ENCODE measurements around the gene HERC3. TPM values are rescaled to one million over a fixed set of nuclear protein-coding genes. Genes with fewer than 3 reads are reported as not detected.
A peak's percentile ranks its signal among the peaks of the same experiment; 100 is the strongest.

Gene HERC3
- total RNA-seq, 1 experiment from 2014 or later = 10.5 TPM

DNA sequence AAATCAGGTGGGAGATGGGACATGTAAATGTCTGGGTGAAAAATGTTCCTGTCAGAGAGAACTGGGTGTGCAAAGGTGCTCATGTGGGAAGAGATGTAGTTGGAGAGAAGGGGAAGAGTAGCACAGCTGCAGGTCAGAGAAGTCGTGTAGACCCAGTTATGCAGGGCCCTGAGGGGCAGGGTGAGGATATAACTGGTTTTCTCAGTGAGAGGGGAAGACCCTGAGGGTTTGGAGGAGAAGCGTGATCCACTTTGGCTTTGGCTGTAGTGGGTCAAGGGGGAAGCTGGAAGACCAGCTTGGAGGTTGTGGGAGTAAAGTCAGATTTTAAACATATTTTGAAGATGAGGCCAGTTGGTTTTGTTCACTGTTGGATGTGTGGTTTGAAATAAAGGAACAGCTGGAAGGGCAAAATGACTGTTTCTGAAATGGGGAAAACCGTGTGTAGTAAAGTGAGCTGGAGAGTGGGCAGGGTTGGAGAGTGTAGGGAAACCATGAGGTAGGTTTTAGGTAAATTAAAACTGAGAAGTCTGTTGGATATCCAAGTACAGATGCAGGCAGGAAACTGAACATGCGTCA lies 61.2 kb downstream of the HERC3 start:
- DNase-seq = no peak
- Mint-ChIP-seq H3K27me3 (ENCODE audit: insufficient read depth, unreplicated experiment) (no peaks in the 10 kb centered on the region), H3K4me1 (ENCODE audit: low read depth, unreplicated experiment) (peaks cover 12% of the 10 kb centered on the region), H3K4me3 (ENCODE audit: unreplicated experiment) (no peak overlapping the region), H3K27ac (ENCODE audit: unreplicated experiment) (peak overlapping the region; percentile 6), H3K36me3 (ENCODE audit: insufficient read depth, unreplicated experiment) (no peaks in the 10 kb centered on the region), H3K9me3 (ENCODE audit: unreplicated experiment) (no peaks in the 10 kb centered on the region)
- Histone ChIP-seq H3K9me3 (no peaks in the 10 kb centered on the region), H3K4me1 (no peaks in the 10 kb centered on the region), H3K36me3 (ENCODE audit: control insufficient read depth, insufficient read depth, low read length) (no peaks in the 10 kb centered on the region; the same call in 1 of the 2 replicates), H3K4me3 (ENCODE audit: low read depth, low read length) (no peak overlapping the region), H3K27me3 (replicated peaks; ENCODE audit: control insufficient read depth, insufficient read depth, low read length) (no peaks in the 10 kb centered on the region)
- intact Hi-C loops (cut with micrococcal nuclease; ENCODE audit: unreplicated experiment) = no loop called here
- POLR2A ChIA-PET = no interaction called here
- CTCF ChIA-PET = interaction anchor here (1.5 kb wide), 1 partner anchor 114 kb away, joined by 5 read pairs; no protein-coding TSS in a partner anchor
- BruUV-seq (replicated peaks) = no TSS peak
- TF ChIP-seq, protein P1, sequence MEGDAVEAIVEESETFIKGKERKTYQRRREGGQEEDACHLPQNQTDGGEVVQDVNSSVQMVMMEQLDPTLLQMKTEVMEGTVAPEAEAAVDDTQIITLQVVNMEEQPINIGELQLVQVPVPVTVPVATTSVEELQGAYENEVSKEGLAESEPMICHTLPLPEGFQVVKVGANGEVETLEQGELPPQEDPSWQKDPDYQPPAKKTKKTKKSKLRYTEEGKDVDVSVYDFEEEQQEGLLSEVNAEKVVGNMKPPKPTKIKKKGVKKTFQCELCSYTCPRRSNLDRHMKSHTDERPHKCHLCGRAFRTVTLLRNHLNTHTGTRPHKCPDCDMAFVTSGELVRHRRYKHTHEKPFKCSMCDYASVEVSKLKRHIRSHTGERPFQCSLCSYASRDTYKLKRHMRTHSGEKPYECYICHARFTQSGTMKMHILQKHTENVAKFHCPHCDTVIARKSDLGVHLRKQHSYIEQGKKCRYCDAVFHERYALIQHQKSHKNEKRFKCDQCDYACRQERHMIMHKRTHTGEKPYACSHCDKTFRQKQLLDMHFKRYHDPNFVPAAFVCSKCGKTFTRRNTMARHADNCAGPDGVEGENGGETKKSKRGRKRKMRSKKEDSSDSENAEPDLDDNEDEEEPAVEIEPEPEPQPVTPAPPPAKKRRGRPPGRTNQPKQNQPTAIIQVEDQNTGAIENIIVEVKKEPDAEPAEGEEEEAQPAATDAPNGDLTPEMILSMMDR (IDR thresholded peaks at IDR 0.05; ENCODE audit: insufficient read depth in 1 of 2, low read depth in 1 of 2, low read length in 1 of 2, severe bottlenecking in 1 of 2, unreplicated experiment in 1 of 2) = no peak

DNA sequence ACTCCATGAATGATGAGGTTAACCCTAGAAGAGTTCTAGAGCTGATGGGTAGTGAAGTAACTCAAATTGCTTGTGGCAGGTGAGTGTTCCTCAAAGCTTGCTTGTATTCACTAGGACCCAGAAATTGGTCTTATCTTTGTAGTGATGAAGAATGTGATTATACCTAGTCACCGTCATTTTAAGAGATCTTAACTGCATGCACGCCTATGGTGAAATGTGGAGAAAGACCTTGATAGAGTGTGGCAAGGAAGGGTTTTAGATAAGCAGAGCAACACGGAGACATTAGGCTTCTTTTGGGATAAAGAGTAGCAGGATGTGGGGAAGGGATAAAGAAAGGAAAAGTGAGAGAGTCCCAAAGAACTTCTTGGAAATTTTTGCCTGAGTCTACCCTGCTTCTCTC lies 62.9 kb downstream of the HERC3 start:
- DNase-seq = no peak
- H3K4me1 ChIP-seq = peaks cover 13% of the 10 kb centered on the region
- no peak overlapping the region for H3K27ac Mint-ChIP-seq (ENCODE audit: unreplicated experiment)
- H3K27me3 ChIP-seq (replicated peaks; ENCODE audit: control insufficient read depth, insufficient read depth, low read length) = no peaks in the 10 kb centered on the region
- intact Hi-C loops (cut with micrococcal nuclease; ENCODE audit: unreplicated experiment) = no loop called here
- H3K9me3 Mint-ChIP-seq (ENCODE audit: unreplicated experiment) = no peaks in the 10 kb centered on the region
- no peak overlapping the region for H3K4me3 Mint-ChIP-seq (ENCODE audit: unreplicated experiment)
- H3K9me3 ChIP-seq = no peaks in the 10 kb centered on the region
- peaks cover 20% of the 10 kb centered on the region for H3K4me1 Mint-ChIP-seq (ENCODE audit: low read depth, unreplicated experiment)
- H3K36me3 Mint-ChIP-seq (ENCODE audit: insufficient read depth, unreplicated experiment) = no peaks in the 10 kb centered on the region
- H3K27me3 Mint-ChIP-seq (ENCODE audit: insufficient read depth, unreplicated experiment) = no peaks in the 10 kb centered on the region
- ChIA-PET CTCF (no interaction called here), POLR2A (no interaction called here)
- no peaks in the 10 kb centered on the region; the same call in 1 of the 2 replicates for H3K36me3 ChIP-seq (ENCODE audit: control insufficient read depth, insufficient read depth, low read length)
- TF ChIP-seq, protein P1 (IDR thresholded peaks at IDR 0.05; ENCODE audit: insufficient read depth in 1 of 2, low read depth in 1 of 2, low read length in 1 of 2, severe bottlenecking in 1 of 2, unreplicated experiment in 1 of 2) = no peak
- no TSS peak for BruUV-seq (replicated peaks)
- H3K4me3 ChIP-seq (ENCODE audit: low read depth, low read length) = no peak overlapping the region

DNA sequence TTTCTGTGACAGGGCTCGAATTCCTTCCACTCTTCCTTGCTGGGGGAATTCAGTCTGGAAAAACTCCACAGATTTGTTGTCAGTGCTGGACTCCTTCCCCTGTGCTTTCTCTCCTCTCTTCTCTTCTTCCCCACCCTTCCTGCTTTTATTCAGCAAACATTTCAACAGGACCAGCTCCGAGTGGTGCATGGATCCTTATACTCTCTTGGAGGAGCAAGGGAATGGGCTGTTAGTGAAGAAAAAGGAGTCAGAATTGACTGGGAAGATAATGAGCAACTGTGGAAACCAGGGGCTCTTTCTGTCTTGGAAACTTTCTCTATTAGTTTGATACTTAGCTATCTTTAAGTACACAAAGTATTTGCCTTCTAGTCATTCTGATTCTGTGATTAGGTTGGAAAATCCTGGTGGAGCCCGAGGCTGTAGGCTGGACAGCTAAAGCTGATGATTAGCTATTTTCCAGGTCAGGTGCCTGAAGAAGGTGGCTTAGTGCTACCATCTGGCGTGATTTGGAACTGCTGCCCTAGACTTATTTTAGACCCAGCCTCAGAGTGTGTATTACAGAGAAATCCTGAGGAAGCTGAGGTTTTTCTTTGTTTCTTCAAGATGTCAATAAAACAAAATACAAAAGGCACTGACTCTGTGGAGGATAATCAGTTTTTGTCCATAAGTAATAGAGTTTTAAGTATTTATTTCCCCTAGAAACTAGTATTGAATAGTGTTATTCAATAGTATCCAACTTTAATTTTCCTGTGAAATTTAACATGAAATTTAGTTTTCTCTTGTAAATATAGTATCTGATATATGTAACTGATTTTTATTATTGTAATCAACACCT lies 67.0 kb downstream of the HERC3 start:
- intact Hi-C loops (cut with micrococcal nuclease; ENCODE audit: unreplicated experiment) = loop anchor here (1.0 kb wide), 4 partner anchors 12 to 133 kb away; partner anchors contain the start of gene HERC3
- Histone ChIP-seq H3K4me3 (ENCODE audit: low read depth, low read length) (no peak overlapping the region), H3K4me1 (peaks cover 34% of the 10 kb centered on the region), H3K36me3 (ENCODE audit: control insufficient read depth, insufficient read depth, low read length) (no peaks in the 10 kb centered on the region; the same call in 1 of the 2 replicates), H3K27me3 (replicated peaks; ENCODE audit: control insufficient read depth, insufficient read depth, low read length) (no peaks in the 10 kb centered on the region), H3K9me3 (no peaks in the 10 kb centered on the region)
- no peaks in the 10 kb centered on the region for H3K9me3 Mint-ChIP-seq (ENCODE audit: unreplicated experiment)
- no peaks in the 10 kb centered on the region for H3K36me3 Mint-ChIP-seq (ENCODE audit: insufficient read depth, unreplicated experiment)
- DNase-seq = peak; percentile 70 to 71
- peak overlapping the region; percentile 6 for H3K27ac Mint-ChIP-seq (ENCODE audit: unreplicated experiment)
- TF ChIP-seq, protein P1 (IDR thresholded peaks at IDR 0.05; ENCODE audit: insufficient read depth in 1 of 2, low read depth in 1 of 2, low read length in 1 of 2, severe bottlenecking in 1 of 2, unreplicated experiment in 1 of 2) = peak; percentile 70 to 71
- H3K27me3 Mint-ChIP-seq (ENCODE audit: insufficient read depth, unreplicated experiment) = no peaks in the 10 kb centered on the region
- CTCF ChIA-PET = interaction anchor here (0.6 to 1.4 kb wide), 22 partner anchors 10 to 626 kb away, joined by 3 to 68 read pairs (median 5); partner anchors contain the start of gene PYURF
- no TSS peak for BruUV-seq (replicated peaks)
- H3K4me1 Mint-ChIP-seq (ENCODE audit: low read depth, unreplicated experiment) = peaks cover 29% of the 10 kb centered on the region
- H3K4me3 Mint-ChIP-seq (ENCODE audit: unreplicated experiment) = peak overlapping the region; percentile 20
- POLR2A ChIA-PET = interaction anchor here (0.5 to 1.2 kb wide), 3 partner anchors 12 to 135 kb away, joined by 4 to 6 read pairs (median 4); partner anchors contain the start of gene PYURF

Measured in Caco-2 (cell line).